Measurements from ENCODE around the gene TNS3.

The TNS3 gene

DNA sequence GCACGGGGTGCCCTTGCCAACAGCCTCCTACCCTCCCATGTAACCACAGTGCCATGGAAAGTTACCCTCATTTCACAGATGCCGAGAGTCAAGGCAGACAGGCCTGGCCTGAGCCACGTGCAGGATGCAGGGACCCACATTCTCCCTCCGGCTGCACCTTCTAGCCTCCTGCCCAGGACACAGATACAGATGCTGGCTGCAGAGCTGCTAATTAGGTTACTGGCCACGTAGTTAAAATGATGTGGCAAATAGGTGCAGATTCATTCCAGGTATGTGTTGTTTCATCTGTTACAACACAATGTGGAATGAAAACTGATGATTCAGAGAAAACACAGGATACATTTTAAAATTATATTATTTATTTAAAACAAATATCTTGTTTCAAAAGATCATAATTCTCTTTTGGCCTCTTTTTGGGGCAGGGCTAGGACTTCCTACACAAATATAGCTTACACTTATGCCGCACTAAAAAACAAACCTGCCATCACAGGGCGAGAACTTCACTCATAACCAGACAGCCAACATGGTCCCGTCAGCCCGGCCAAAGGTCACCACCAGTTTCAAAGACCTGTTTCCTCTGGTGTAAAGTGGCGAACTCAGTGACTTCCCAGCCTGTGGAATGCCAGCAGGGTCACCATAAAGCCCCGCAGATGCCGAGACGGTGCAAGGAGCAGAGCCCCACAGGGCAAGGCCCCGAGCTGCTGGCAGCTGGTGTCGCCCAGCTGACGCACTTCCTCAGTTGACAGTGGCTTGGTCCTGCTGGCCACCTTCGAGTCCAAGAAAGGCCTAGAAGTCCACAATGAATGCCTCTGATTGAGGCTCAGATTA, 83.5 kb downstream of the TNS3 start:
- no peak for DNase-seq (ENCODE audit: low read depth, low spot score)
- no peak overlapping the region for H3K4me3 ChIP-seq (ENCODE audit: low read length)

DNA sequence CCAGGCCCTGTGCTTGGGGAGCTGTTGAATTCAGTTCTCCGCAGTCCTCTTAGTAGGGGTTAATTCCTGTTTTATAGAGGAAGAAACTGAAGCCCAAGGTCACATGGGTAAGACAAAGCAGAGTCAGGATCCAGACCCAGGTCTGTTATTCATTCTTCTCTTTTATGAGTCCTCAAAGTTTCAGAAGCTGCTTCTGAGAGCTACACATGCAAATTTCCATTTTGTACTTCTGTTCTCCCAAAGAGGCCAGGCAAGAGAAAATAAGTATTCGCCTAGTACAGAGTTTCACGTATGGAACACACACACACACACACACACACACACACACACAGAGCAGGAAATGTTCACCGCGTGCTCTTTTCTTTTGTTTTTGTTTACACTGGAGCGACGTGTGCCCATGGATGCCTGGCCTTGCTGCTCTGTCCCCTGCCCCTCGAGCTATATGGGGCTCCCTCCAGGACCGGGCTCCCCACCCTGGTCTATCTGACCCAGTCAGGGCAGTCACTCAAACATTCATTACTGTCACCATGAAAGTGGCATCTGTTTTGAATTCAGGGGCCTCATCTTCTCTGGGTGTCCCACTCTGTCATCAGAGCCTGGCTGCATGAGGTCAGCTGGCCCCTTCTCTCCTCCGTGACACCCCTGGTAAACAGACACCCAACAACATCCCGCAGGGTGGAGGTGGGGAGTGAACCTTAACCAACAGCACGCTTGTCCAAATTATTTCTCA, 84.4 kb downstream of the TNS3 start:
- H3K4me3 ChIP-seq (ENCODE audit: low read length) = no peak overlapping the region
- DNase-seq (ENCODE audit: low read depth, low spot score) = no peak

DNA sequence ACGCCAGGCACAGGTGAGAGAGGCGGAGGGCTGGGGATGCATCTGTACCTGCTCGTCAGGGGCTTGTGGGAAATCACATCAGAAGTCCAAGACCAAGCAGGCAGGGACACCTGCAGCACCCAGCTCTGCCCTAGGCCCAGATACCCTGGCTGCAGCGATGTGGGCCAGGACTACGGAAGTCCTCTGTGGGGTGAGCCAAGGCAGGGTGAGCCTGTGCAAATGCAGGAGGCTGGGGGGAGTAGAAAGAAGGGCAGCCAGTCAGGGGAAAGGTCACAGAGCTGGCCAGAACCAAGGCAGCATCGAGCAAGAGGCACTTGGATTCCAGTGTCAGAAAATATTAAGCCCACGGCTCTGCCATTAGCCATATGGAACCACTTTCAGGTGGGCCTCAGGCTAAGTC, 85.2 kb downstream of the TNS3 start:
- H3K4me3 ChIP-seq (ENCODE audit: low read length) = no peak overlapping the region
- DNase-seq (ENCODE audit: low read depth, low spot score) = no peak

DNA sequence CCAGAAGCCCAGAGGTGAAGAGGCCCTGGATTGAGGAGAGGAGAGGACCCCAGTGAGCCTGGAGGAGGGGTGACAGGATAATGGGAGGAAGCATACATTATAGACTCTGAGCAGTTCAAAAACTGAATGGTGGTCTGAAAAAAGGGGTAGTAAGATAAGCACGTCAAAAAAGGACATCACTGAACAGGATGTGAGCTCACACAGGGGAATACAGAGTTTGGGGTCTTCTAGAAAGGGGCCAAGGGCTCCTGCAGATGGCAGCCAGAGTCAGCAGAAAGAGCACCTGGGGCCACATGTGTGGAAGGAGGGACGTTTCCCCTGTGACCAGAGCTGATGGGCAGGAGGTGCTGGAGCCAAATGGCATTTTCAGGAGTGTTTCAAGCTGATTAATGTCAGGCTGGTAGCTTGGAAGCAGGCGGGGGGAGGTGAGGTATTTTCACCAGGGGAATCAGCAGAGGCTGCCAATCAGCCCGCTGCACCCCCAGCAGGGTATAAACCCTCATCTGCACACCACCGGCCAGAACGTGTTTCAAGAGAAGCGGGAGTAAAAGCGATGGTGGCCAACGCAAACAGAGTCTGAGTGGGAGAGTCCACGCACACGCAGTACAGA, 85.8 kb downstream of the TNS3 start:
- H3K4me3 ChIP-seq (ENCODE audit: low read length) = no peak overlapping the region
- DNase-seq (ENCODE audit: low read depth, low spot score) = no peak

DNA sequence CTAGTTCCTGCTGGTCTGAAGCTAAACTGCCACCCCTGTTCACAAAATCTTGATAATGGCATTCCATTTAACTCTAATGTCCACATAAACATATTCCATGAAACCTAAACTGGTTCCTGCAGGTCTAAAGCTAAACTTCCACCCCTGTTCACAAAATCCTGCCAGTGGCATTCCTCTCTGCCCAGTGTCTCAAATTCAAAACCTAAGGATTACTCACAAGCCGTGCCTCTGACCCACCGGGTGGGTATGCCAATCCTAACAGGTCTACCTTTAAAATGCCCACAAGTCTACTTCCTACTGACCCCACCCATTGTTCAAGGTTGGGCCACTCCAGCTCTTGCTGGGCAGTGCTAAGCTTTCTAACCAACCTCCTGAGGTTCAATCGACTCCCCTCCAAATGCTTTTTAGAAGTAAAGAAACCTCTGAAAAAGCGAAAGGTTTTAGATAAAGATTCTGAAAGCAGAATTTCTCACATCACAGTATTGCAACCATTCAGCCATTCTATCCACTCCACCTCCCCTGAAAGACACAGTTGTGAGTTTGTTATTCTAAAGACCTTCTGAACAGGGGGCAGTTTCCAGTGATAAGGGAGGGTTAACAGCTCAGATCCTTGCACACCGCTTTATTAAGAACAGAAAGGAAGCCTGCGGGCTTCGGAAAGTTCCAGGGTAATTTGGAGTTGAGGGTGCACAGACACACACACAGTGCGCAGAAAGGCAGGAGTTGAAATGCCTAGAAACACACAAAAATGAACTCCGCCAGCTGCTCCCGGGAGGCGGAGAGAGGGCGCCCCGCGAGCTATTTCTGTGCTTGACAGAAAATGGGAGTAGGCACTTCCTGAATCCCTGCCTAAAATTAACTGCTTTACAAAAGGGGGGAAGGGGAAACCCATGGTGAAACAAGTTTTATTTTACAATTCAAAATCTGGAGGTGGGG, 87.7 kb downstream of the TNS3 start:
- H3K4me3 ChIP-seq (ENCODE audit: low read length) = no peak overlapping the region
- DNase-seq (ENCODE audit: low read depth, low spot score) = no peak

DNA sequence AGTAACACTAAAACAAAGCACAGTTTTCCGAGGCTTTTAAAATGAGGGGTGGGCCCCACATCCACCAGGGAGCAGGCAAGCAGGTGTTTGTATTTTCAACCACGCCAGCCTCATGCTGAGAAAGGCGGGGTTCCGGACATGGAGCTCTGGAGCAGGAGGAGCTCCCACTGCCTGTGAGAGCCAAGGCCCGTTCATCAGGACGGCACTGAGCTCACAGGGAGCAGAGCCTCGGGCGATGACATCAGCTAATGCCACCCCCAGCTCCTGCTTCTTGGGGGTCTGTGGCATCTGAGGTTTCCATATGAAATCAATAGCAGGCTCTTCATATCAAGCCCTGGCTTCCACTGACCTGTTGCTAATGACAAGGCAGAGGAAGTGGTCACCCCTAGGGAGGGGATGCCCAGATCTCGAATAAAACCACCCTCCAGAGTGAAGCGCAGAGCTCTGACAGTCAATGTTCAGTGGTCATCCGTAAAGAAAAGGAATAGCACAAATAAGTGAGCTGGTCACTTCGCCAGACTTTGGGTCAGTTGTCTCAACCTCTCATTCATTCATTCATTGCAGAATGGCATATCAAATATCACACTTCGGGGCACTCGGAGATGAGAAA, 89.1 kb downstream of the TNS3 start:
- no peak overlapping the region for H3K4me3 ChIP-seq (ENCODE audit: low read length)
- no peak for DNase-seq (ENCODE audit: low read depth, low spot score)

DNA sequence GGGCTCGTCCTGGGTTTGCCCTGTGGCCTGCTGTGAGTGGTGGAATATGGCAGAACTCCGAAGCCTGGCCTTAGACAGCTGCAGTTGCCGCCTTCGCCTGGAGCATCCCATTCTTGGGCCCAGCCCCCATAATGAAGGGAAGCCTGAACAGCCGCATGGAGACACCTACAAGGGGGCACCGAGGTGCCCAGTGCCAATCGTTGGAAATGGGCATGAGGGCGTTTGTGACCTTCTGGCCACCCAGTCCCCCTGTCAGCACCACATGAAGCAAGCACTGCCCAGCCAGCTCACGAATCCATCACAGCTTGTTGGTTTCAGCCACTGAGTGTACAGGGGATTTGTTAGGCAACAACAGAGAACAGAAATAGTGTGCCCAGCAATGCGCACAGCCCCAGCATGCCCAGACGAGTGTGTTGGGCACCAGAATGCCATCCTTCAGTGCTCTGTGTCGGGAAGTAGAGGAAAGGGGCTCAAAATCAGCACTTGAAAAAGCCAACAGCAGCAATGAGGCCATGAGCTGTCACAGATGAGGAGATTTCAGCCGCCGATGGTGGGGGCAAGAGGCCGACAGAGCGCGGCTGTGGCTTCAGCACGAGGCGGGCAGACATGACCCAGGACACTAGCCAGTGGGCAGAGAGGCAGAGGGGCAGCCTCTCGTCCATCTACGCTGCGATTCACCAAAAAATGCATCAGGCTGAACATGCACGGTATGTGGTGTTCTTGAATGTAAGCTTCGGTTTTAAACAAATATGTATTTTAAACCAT, 91.2 kb downstream of the TNS3 start:
- no peak overlapping the region for H3K4me3 ChIP-seq (ENCODE audit: low read length)
- no peak for DNase-seq (ENCODE audit: low read depth, low spot score)

DNA sequence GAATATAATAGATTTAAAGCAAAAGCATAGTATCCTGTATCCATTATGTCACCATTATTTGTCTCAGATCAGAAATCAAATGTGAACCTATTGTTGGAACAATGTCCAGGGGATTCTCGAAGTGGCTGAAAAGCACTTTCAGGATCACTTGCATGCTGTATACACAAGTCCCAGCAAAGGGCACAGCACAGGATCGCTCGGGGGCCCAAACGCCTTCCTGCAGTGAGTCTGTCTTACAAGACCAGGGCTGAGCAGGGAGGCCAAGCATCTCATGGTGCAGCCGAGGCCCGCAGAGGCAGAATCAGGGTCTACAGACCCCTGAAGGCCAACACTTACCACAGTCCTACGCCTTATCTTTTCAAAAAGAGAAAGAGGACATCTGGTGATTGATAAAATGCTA, 92.3 kb downstream of the TNS3 start:
- no peak for DNase-seq (ENCODE audit: low read depth, low spot score)
- H3K4me3 ChIP-seq (ENCODE audit: low read length) = no peak overlapping the region

DNA sequence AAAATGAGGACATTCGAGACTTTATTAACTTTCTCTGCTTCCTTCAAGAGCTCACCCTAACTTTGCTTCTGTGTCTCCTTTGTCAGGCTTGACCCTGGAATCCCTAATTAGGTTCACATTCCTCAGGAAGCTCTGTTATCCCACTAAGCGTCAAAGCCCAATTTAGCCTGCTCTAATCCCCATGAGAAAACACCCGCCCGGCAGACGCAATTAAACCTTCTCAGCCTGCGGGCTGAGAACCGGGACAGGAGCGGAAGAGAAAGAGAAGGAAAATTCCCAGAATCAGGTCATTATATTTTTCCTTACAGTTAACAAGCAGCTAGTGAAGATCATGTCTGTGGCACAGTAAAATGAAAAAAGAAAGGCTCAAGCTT, 93.0 kb downstream of the TNS3 start:
- DNase-seq (ENCODE audit: low read depth, low spot score) = no peak

DNA sequence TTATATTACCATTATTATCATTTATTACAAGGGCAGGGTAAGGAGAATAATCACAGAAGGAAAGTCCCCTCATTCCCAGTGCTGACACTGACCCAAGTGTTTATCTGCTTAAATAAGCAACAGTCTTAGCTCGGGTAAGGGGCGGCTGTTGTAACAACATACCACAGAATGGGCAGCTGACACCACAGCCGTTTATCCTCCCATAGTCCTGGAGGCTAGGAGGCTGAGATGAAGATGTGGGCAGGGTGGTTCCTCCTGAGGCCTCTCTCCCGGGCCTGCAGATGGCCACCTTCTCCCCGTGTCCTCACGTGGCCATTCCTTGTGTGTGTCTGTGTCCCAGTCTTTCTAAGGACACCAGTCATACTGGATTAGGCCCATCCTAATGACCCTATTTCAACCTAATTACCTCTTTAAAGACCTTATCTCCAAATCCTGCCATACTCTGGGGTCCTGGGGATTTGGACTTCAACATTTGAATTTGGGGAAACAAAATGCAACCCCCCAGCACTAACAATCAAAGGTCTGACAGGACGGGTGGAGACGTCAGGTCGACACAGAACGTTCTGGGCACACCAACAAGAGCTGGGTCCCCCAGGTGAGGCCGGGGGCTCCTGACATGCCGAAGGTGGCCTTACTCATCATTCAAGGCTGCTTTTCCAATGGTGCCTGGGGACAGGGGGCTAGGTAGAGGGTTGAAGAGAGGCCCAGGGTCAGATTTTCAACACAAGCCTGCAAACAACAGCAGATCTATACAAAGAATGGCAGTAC, 93.5 kb downstream of the TNS3 start:
- no peak for DNase-seq (ENCODE audit: low read depth, low spot score)
- H3K4me3 ChIP-seq (ENCODE audit: low read length) = no peak overlapping the region

More for the DNA sequence above, 93.0 kb downstream of the TNS3 start:
- no peak overlapping the region for H3K4me3 ChIP-seq (ENCODE audit: low read length)

DNA sequence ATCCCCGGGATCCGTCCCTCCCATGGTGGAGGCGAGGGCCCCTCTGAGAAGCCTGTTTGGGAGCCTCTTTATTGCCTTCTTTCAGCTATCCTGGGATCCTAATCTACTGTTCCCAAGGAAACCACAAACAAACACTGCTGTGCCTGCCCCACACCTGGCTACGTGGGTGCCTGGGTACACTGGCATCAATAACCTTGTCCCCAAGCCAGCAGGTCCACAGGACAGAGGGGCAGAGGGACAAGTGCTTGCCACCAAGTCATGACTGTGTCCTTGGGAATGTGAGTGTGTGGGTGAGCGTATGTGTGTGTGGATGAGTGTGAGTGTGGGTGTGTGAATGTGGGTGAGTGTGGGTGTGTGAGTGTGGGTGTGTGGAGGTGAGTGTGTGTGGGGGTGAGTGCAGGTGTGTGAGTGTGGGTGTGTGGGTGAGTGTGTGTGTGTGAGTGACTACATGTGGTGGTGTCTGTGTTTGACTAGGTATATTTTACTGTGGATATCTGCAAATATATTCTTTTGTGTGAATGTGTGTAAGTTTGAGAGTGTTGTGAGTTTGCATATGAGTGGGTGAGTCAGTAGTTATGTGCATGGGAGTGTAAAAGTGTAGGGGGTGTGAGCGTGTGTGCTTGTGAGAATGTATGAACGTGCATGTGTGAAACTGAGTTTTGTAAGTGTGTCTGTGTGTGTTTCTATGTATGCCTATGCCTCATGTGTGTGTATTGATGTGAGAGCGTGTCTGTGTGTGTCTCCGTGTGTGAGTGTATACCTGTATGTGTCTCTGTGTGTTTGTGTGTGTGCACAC, 96.1 kb downstream of the TNS3 start:
- no peak for DNase-seq (ENCODE audit: low read depth, low spot score)
- H3K4me3 ChIP-seq (ENCODE audit: low read length) = no peak overlapping the region

DNA sequence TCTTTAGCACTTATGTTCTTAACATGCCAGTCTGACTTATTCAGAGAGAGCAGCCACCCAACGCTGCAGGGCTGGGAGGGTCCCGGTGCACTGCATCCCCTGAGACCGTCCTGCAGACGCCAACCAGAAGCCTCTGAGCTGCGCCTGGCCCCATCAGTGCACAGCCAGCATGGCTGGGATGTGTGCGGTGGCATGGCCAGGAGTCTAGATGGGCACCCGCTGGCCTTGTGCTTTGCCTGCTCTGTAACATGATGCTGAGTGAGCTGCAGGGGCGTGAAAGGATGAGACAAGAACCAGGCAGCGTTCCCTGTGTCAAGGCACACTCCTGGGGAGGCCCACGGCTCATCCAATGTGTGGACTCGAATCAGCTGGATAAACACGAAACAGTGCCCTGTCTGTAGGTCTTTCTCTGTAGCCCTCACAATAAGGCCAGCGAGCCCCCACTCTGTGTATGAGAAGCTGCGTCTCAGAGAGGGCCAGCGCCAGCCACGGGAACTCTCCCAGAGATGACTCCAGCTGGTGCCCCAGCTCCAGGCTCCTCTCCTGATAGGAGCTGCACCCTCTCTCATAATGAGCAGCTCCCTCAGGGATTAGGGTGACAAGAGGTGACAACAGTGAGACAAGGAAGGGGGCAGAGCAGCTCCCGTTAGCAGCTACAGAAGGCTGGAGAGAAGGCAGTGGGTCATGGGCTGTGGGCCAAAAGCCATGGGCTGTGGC, 96.8 kb downstream of the TNS3 start:
- no peak for DNase-seq (ENCODE audit: low read depth, low spot score)
- H3K4me3 ChIP-seq (ENCODE audit: low read length) = no peak overlapping the region

DNA sequence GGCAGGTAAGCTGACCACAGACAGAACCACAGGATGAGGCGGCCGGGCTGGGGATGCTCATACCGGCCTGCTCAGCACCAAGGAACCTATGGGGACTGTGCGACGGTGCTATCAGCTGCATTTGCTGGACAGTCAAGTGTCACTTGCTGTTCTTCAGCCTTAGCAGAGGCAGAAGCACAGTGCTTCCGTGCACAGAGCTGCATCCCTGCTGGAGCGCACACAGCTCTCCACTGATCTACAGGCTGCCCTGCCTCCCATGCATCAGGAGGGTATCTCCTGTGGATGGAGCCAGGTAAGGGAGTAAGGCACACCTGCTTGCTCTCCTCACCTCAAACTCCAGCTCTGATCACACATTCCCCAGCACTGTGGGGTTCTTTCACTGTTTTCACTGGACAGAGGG, 97.5 kb downstream of the TNS3 start:
- no peak overlapping the region for H3K4me3 ChIP-seq (ENCODE audit: low read length)
- no peak for DNase-seq (ENCODE audit: low read depth, low spot score)

DNA sequence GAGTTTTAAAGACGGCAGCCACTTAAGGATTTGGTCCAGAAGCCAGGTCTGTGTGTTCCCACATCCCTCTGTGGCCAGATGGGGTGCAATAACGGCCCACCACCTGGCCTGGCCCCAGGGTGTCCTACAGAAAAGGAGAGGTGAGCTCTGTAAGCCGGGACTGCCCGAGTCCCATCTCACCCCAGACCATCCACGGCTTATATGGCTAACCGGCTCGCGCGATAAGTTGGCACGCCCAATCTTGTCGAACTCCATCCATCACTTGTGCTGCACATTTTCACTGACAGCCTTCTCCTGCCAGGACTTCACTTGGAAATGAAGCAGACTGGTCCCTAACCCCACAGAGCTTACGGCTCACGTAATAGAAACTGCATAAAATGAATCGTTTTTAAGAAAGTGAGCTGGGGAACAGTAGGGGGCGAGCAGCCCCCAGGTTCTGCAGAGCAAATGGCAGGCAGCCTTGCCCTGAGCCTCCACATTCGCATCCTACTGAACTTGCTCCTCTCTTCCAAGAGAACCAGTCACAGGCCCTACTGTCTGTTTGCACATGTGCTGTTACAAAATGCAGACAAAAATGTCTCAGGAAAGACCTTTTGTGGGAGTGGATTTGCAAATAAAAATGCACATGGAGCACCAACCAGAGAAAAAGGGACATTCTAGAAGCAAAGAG, 98.2 kb downstream of the TNS3 start:
- DNase-seq (ENCODE audit: low read depth, low spot score) = no peak
- H3K4me3 ChIP-seq (ENCODE audit: low read length) = no peak overlapping the region

DNA sequence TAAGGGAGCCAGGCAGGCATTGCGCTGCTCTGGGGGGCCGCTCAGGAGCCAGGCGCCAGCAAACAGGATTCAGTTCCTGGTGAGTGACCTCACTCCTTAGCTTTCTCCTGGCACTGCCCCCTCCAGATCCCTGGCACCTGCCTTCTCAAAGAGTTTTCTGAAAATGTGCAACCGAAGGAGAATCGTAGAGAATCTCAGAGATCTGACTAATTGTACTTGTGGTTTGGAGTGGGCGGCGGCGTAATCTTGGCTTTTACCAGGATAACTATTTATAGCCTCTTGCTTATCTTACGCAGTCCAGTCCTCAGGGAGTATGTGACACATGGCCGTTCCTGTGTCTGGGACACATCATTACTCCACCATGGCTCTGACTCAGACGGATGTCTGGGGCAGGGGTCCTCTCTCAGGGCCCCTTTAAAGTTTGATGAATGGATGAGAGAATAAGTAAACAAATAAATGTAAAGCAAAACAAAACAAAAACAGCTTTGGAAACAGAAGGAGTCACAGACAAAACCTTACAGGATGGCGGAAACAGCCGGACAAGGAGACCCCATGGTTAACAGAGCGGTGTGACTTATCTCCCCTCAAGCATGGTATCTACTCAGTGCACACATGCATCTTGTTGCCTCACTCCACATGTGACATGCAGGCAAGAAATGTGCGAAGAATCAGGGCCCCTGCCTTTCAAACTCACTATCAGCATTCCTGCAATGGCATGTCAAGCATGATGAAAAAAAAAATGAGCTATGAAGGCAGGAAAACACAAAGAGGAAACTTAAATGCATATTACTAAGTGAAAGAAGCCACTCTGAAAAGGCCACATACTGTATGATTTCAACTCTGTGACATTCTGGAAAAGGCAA, 99.7 kb downstream of the TNS3 start:
- DNase-seq (ENCODE audit: low read depth, low spot score) = no peak
- no peak overlapping the region for H3K4me3 ChIP-seq (ENCODE audit: low read length)
